HepG2 (cell line): ENCODE measurements around the gene MOG. TPM values are rescaled to one million over a fixed set of nuclear protein-coding genes. Genes with fewer than 3 reads are reported as not detected.

Source experiments
- ATRX ChIP-seq: sonication (generic); formaldehyde crosslinking; IDR thresholded peaks from 2 replicates; pipeline ENCODE4 v1.4.0; 2020; ENCODE audit warnings: missing genetic modification reagents, borderline replicate concordance
- CHCHD3 ChIP-seq: sonication (generic); formaldehyde crosslinking; IDR thresholded peaks from 2 replicates; pipeline ENCODE4 v1.8.0; 2022; ENCODE audit warnings: mild to moderate bottlenecking, missing genetic modification reagents, moderate library complexity
- DMAP1 ChIP-seq: IDR thresholded peaks from 2 replicates; pipeline ENCODE4 v1.6.1; 2016
- DPF2 ChIP-seq: sonication (generic); formaldehyde crosslinking; IDR thresholded peaks from 2 replicates; pipeline ENCODE4 v1.4.0; 2020; ENCODE audit warnings: mild to moderate bottlenecking, low read depth, missing genetic modification reagents, borderline replicate concordance
- EED ChIP-seq: sonication (generic); formaldehyde crosslinking; IDR thresholded peaks from 2 replicates; pipeline ENCODE4 v1.5.0; 2020; ENCODE audit warnings: mild to moderate bottlenecking, missing genetic modification reagents
- HHEX ChIP-seq: IDR thresholded peaks from 2 replicates; pipeline ENCODE4 v1.6.1; 2016; ENCODE audit warnings: control low read depth
- HIVEP1 ChIP-seq: sonication (generic); formaldehyde crosslinking; IDR thresholded peaks from 2 replicates; pipeline ENCODE4 v1.4.0; 2020; ENCODE audit warnings: mild to moderate bottlenecking, missing genetic modification reagents
- KDM6A ChIP-seq: IDR thresholded peaks from 2 replicates; pipeline ENCODE4 v1.6.1; 2016; ENCODE audit warnings: low read depth
- LCORL ChIP-seq, 2 experiments: fragments of 450-650 bp in 1 of 2; sonication (generic) in 1 of 2; formaldehyde crosslinking in 1 of 2; IDR thresholded peaks; 2 replicates each; pipeline versions ENCODE4 v1.5.0 to v1.6.1; 2017 to 2020; ENCODE audit warnings: antibody characterized with exemption in 1 of 2, missing genetic modification reagents in 1 of 2
- PAF1 ChIP-seq: IDR thresholded peaks from 2 replicates; pipeline ENCODE4 v1.6.1; 2016; ENCODE audit warnings: missing genetic modification reagents, missing compliant biosample characterization
- PHF5A ChIP-seq: IDR thresholded peaks from one replicate; pipeline ENCODE4 v1.6.1; 2018; ENCODE audit warnings: low read depth, missing genetic modification reagents; ENCODE audit not compliant: unreplicated experiment
- POLR2G ChIP-seq: fragments of 200-400 bp; formaldehyde crosslinking; IDR thresholded peaks from 2 replicates; pipeline ENCODE4 v1.6.1; 2018; ENCODE audit warnings: mild to moderate bottlenecking, low read depth, low read length, moderate library complexity
- PTBP1 ChIP-seq: fragments of 200-400 bp; formaldehyde crosslinking; IDR thresholded peaks from 2 replicates; pipeline ENCODE4 v1.6.1; 2018; ENCODE audit warnings: low read length, low read depth; ENCODE audit not compliant: poor library complexity, severe bottlenecking
- RBM39 ChIP-seq: fragments of 200-400 bp; formaldehyde crosslinking; IDR thresholded peaks from one replicate; pipeline ENCODE4 v1.6.1; 2018; ENCODE audit warnings: antibody characterized with exemption, mild to moderate bottlenecking, low read depth, low read length; ENCODE audit not compliant: poor library complexity, severe bottlenecking
- THYN1 ChIP-seq: sonication (generic); formaldehyde crosslinking; IDR thresholded peaks from 2 replicates; pipeline ENCODE4 v1.8.1; 2023; ENCODE audit warnings: low read depth, mild to moderate bottlenecking, moderate library complexity, missing genetic modification reagents, borderline replicate concordance
- TP53 ChIP-seq: sonication (generic); formaldehyde crosslinking; conservative IDR thresholded peaks from 2 replicates; pipeline ENCODE4 v1.4.0; 2020; ENCODE audit warnings: missing genetic modification reagents
- U2AF2 ChIP-seq: fragments of 200-400 bp; formaldehyde crosslinking; IDR thresholded peaks from 2 replicates; pipeline ENCODE4 v1.6.1; 2017; ENCODE audit warnings: low read depth, mild to moderate bottlenecking, low read length
- ZMYM4 ChIP-seq: sonication (generic); formaldehyde crosslinking; IDR thresholded peaks from 2 replicates; pipeline ENCODE4 v1.8.1; 2023; ENCODE audit warnings: mild to moderate bottlenecking, missing genetic modification reagents
- ZNF329 ChIP-seq: sonication (generic); formaldehyde crosslinking; IDR thresholded peaks from 2 replicates; pipeline ENCODE4 v1.9.0; 2021; ENCODE audit warnings: low read depth, mild to moderate bottlenecking, missing genetic modification reagents
- ZNF644 ChIP-seq: IDR thresholded peaks from 2 replicates; pipeline ENCODE4 v1.6.1; 2016; ENCODE audit warnings: low read depth
- ZNF737 ChIP-seq: sonication (generic); formaldehyde crosslinking; IDR thresholded peaks from 2 replicates; pipeline ENCODE4 v1.5.0; 2020; ENCODE audit warnings: missing genetic modification reagents, mild to moderate bottlenecking, borderline replicate concordance
- ZNF766 ChIP-seq: sonication (generic); formaldehyde crosslinking; IDR thresholded peaks from 2 replicates; pipeline ENCODE4 v1.5.0; 2020; ENCODE audit warnings: missing genetic modification reagents, borderline replicate concordance
- polyA plus RNA-seq, 8 experiments: library from polyadenylated mRNA; depleted of rRNA in 3 of 8; stranded (reverse) in 7 of 8; unstranded in 1 of 8; fragments of >200 nt; fragmentation: Illumina TruSeq in 4 of 8; extraction: Trizol in 4 of 8; gene quantifications; 2 replicates each; pipeline versions ENCODE4 v1.2.1 to v1.2.3, GENCODE V29; 2011 to 2016; ENCODE audit warnings: low read depth in 4 of 8, missing spikeins in 1 of 8, mixed read lengths in 1 of 8; ENCODE audit not compliant: insufficient read depth in 1 of 8
- total RNA-seq, 5 experiments: library from RNA; depleted of rRNA; stranded (reverse); fragments of >200 nt; fragmentation: Illumina TruSeq; extraction: Trizol; gene quantifications; 2 replicates each; pipeline ENCODE4 v1.2.3, GENCODE V29; 2016; ENCODE audit warnings: low read depth in 1 of 5
- TF ChIP-seq, protein P1 (sequence below): sonication (generic); formaldehyde crosslinking; IDR thresholded peaks from 2 replicates; pipeline ENCODE4 v1.4.0; 2020; ENCODE audit warnings: missing genetic modification reagents, borderline replicate concordance
- TF ChIP-seq, protein P2 (sequence below): IDR thresholded peaks from 2 replicates; pipeline ENCODE4 v1.6.1; 2016; ENCODE audit warnings: mild to moderate bottlenecking
- TF ChIP-seq, protein P3 (sequence below): sonication (generic); formaldehyde crosslinking; IDR thresholded peaks from 2 replicates; pipeline ENCODE4 v1.4.0; 2020; ENCODE audit warnings: missing genetic modification reagents, mild to moderate bottlenecking, borderline replicate concordance
- TF ChIP-seq, protein P4 (sequence below): sonication (generic); formaldehyde crosslinking; IDR thresholded peaks from 2 replicates; pipeline ENCODE4 v1.4.0; 2020; ENCODE audit warnings: mild to moderate bottlenecking, missing genetic modification reagents

The MOG gene
- total and polyA plus RNA-seq, 2 of the 13 experiments (the other 11 are each of a cell fraction or from before 2014, with no cell fraction given): not detected

DNA sequence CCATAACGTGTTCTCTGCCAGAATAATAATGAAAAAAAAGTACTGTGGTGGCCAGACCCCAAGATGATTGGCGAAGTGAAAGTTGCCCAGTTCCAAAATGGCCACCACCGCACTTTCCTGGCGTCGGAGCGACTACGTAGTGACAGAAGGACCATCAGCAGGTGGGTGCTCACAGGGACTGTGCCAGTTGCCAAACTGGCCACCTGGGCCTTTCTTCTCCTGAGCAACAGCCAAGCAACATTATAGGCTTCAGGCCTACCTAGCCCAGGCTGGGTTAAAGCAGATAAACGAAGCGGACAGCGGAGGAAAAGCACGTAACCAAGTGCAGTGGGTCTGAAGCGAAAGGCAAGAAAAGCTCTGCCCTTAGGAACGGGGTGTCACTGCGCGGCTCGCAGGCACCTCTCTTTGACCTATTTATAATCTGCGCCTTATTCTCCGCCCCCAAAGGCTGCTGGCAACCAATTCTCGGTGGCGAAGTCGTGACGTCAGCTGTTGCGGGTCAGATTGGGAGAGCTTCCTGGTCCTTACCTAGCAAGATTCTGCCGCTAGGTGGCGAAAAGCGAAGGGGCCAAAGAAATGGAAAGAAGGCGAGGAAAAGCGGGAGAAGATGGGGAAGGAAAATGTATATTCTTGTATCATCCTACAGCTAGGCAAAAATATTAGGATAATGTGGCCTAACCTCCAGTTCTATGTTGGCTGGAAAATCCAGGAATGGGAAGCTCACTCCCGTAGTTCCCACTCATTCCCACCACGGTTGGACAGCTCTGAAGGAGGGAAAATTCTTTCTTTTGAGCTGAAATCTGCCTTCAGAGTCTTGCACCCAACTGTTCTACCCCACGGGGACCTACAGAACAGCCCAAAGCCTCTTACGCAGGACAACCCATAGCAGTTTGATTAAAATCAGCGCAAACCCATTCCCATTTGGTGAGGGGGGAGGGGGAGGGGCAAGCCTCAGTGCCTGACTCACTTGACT is 6.9 kb upstream of the MOG start (continued):
- TF ChIP-seq LCORL (IDR thresholded peaks at IDR 0.05) (no peak), LCORL (CRISPR knock-in tag; IDR thresholded peaks at IDR 0.05) (no peak), DPF2 (CRISPR knock-in tag) (no peak), ZNF737 (CRISPR knock-in tag) (no peak), KDM6A (CRISPR knock-in tag) (no peak), ZNF766 (peak; percentile 72; the same call in 1 of the 2 replicates), ATRX (no peak), CHCHD3 (CRISPR knock-in tag) (no peak), PAF1 (CRISPR knock-in tag) (no peak), POLR2G (no peak), HHEX (CRISPR knock-in tag) (no peak), ZMYM4 (CRISPR knock-in tag) (peak; percentile 89), PHF5A (CRISPR knock-in tag) (no peak), EED (CRISPR knock-in tag) (no peak), RBM39 (no peak), ZNF329 (CRISPR knock-in tag) (no peak), HIVEP1 (CRISPR knock-in tag) (no peak), TP53 (no peak), THYN1 (CRISPR knock-in tag) (no peak), ZNF644 (CRISPR knock-in tag) (peak; percentile 23; the same call in 1 of the 2 replicates), U2AF2 (no peak), DMAP1 (no peak), PTBP1 (no peak)
- TF ChIP-seq, protein P1, sequence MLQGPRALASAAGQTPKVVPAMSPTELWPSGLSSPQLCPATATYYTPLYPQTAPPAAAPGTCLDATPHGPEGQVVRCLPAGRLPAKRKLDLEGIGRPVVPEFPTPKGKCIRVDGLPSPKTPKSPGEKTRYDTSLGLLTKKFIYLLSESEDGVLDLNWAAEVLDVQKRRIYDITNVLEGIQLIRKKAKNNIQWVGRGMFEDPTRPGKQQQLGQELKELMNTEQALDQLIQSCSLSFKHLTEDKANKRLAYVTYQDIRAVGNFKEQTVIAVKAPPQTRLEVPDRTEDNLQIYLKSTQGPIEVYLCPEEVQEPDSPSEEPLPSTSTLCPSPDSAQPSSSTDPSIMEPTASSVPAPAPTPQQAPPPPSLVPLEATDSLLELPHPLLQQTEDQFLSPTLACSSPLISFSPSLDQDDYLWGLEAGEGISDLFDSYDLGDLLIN (CRISPR knock-in tag): 0 out of 2 replicates have a peak, but pooled peaks have one; percentile 22
- TF ChIP-seq, protein P2, sequence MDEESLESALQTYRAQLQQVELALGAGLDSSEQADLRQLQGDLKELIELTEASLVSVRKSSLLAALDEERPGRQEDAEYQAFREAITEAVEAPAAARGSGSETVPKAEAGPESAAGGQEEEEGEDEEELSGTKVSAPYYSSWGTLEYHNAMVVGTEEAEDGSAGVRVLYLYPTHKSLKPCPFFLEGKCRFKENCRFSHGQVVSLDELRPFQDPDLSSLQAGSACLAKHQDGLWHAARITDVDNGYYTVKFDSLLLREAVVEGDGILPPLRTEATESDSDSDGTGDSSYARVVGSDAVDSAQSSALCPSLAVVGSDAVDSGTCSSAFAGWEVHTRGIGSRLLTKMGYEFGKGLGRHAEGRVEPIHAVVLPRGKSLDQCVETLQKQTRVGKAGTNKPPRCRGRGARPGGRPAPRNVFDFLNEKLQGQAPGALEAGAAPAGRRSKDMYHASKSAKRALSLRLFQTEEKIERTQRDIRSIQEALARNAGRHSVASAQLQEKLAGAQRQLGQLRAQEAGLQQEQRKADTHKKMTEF (CRISPR knock-in tag): no peak
- TF ChIP-seq, protein P3, sequence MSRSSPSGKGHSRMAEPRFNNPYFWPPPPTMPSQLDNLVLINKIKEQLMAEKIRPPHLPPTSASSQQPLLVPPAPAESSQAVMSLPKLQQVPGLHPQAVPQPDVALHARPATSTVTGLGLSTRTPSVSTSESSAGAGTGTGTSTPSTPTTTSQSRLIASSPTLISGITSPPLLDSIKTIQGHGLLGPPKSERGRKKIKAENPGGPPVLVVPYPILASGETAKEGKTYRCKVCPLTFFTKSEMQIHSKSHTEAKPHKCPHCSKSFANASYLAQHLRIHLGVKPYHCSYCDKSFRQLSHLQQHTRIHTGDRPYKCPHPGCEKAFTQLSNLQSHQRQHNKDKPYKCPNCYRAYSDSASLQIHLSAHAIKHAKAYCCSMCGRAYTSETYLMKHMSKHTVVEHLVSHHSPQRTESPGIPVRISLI (CRISPR knock-in tag): no peak
- TF ChIP-seq, protein P4, sequence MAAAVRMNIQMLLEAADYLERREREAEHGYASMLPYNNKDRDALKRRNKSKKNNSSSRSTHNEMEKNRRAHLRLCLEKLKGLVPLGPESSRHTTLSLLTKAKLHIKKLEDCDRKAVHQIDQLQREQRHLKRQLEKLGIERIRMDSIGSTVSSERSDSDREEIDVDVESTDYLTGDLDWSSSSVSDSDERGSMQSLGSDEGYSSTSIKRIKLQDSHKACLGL (CRISPR knock-in tag): no peak
